Nephron progenitor cell (in vitro differentiated cells): ENCODE data around the gene UMOD.

Experiments used
- DNase-seq: peaks from one replicate; pipeline ENCODE4 v3.0.0; 2021
- H3K27ac Mint-ChIP-seq: 2 replicates; pipeline ENCODE4 v1.8.0; 2021; ENCODE audit warnings: mild to moderate bottlenecking, moderate library complexity, mixed read lengths
- H3K27me3 Mint-ChIP-seq: 2 replicates; pipeline ENCODE4 v1.8.0; 2021; ENCODE audit warnings: mild to moderate bottlenecking, low read depth, mixed read lengths; ENCODE audit not compliant: poor library complexity
- H3K36me3 Mint-ChIP-seq: 2 replicates; pipeline ENCODE4 v1.8.0; 2021; ENCODE audit warnings: low read depth, mixed read lengths
- H3K4me1 Mint-ChIP-seq: 2 replicates; pipeline ENCODE4 v1.8.0; 2021; ENCODE audit warnings: mixed read lengths
- H3K4me3 Mint-ChIP-seq: 2 replicates; pipeline ENCODE4 v1.8.0; 2021; ENCODE audit warnings: mild to moderate bottlenecking, moderate library complexity, mixed read lengths
- H3K9me3 Mint-ChIP-seq: 2 replicates; pipeline ENCODE4 v1.8.0; 2021; ENCODE audit warnings: mild to moderate bottlenecking, moderate library complexity, mixed read lengths
- CTCF ChIP-seq: fragments of 200-600 bp; sonication (generic); IDR thresholded peaks from 2 replicates; pipeline ENCODE4 v1.5.0; 2021; ENCODE audit warnings: antibody characterized with exemption

The UMOD gene

GRCh38 chr16:20388854-20389253 lies 36.3 kb upstream of the UMOD start:
- Mint-ChIP-seq H3K4me3 (no peak overlapping the region), H3K9me3 (no peaks in the 10 kb centered on the region), H3K27ac (no peak overlapping the region), H3K27me3 (peaks cover 30% of the 10 kb centered on the region), H3K36me3 (no peaks in the 10 kb centered on the region), H3K4me1 (no peaks in the 10 kb centered on the region)
- no peak for TF ChIP-seq CTCF
- DNase-seq = no peak

- H3K27ac Mint-ChIP-seq = no peak overlapping the region
- H3K36me3 Mint-ChIP-seq = no peaks in the 10 kb centered on the region
- no peak for DNase-seq
- H3K4me1 Mint-ChIP-seq = no peaks in the 10 kb centered on the region
- peaks cover 26% of the 10 kb centered on the region for H3K27me3 Mint-ChIP-seq
- H3K4me3 Mint-ChIP-seq = no peak overlapping the region
- no peak for TF ChIP-seq CTCF
- H3K9me3 Mint-ChIP-seq = no peaks in the 10 kb centered on the region
Observed at GRCh38 chr16:20387978-20388377, 35.5 kb upstream of the UMOD start.

GRCh38 chr16:20385844-20386832 lies 33.6 kb upstream of the UMOD start:
- DNase-seq = peak; percentile 81
- Mint-ChIP-seq H3K36me3 (no peaks in the 10 kb centered on the region), H3K27me3 (peaks cover 26% of the 10 kb centered on the region), H3K4me3 (peak overlapping the region; percentile 28), H3K9me3 (no peaks in the 10 kb centered on the region), H3K4me1 (no peaks in the 10 kb centered on the region), H3K27ac (no peak overlapping the region)
- peak; percentile 80 for TF ChIP-seq CTCF

- TF ChIP-seq CTCF = peak; percentile 88
- H3K36me3 Mint-ChIP-seq = no peaks in the 10 kb centered on the region
- H3K4me1 Mint-ChIP-seq = no peaks in the 10 kb centered on the region
- DNase-seq = peak; percentile 69
- H3K27ac Mint-ChIP-seq = no peak overlapping the region
- no peak overlapping the region for H3K4me3 Mint-ChIP-seq
- H3K27me3 Mint-ChIP-seq = peaks cover 29% of the 10 kb centered on the region
- no peaks in the 10 kb centered on the region for H3K9me3 Mint-ChIP-seq
Observed at GRCh38 chr16:20383106-20384029, 30.9 kb upstream of the UMOD start.

- Mint-ChIP-seq H3K27me3 (peaks cover 30% of the 10 kb centered on the region), H3K27ac (no peak overlapping the region), H3K36me3 (no peaks in the 10 kb centered on the region), H3K4me1 (no peaks in the 10 kb centered on the region), H3K9me3 (no peaks in the 10 kb centered on the region), H3K4me3 (no peak overlapping the region)
- TF ChIP-seq CTCF = no peak
- no peak for DNase-seq
Observed at GRCh38 chr16:20382202-20382948, 29.9 kb upstream of the UMOD start.
